ENCODE results near the gene NEU2. TPM values are rescaled to one million over a fixed set of nuclear protein-coding genes. Genes with fewer than 3 reads are reported as not detected.
A peak's percentile ranks its signal among the peaks of the same experiment; 100 is the strongest.

Gene NEU2
- total RNA-seq, 2 experiments from 2014 or later = not detected

DNA sequence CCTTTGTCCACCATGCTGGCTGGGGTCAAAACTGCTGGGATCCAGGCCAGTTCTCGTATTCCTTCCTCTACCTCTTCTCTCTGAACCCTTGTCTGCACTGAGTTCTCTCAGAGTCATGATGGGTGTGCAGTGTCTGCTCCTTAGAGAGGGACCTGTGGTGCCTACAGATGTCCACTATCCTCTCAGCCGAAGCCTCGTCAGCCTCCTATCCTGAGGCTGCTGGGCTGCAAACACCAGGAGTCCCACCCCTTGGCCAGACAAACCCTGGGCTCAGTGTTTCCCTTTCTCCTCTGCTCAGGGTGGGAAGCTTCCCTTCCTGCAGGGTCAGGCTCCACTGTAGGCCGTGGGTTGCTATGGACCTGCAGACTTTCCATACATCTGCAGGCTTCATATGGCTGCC lies 30.0 kb downstream of the NEU2 start:
- peaks cover 1% of the 10 kb centered on the region for H3K9me3 Mint-ChIP-seq
- CTCF ChIA-PET = interaction anchor here (3.8 to 6.4 kb wide), 2 partner anchors 9 to 21 kb away, joined by 24 to 38 read pairs; no protein-coding TSS in a partner anchor

DNA sequence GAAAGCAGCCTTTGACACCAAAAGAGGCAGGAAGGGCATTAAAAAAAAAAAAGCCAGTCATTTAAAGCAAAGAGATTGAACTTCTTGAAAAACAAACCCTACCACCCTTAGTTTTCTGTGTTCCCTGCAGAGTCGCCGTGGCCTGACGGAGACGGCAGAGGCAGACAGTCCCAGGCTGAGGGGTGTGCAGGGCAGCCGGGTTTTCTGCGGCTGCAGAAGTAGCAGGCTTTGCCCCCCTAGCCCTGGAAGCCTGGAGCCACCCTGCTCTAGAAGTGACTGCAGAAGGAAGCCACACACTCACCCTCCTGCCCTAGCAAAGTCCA lies 30.4 kb downstream of the NEU2 start:
- Mint-ChIP-seq H3K27ac (peak overlapping the region; percentile 97), H3K4me1 (ENCODE audit: low read depth) (peaks cover 54% of the 10 kb centered on the region), H3K4me3 (peak overlapping the region; percentile 89), H3K27me3 (no peaks in the 10 kb centered on the region), H3K36me3 (ENCODE audit: low read depth) (peaks cover 19% of the 10 kb centered on the region), H3K9me3 (peaks cover 1% of the 10 kb centered on the region)
- intact Hi-C loops (cut with micrococcal nuclease) = loop anchor here (5.0 kb wide), 2 partner anchors 39 to 189 kb away; partner anchors contain the start of gene ATG16L1
- ATAC-seq (no peak), DNase-seq (peak; percentile 38)
- POLR2A ChIA-PET = interaction anchor here (0.6 to 6.7 kb wide), 2 partner anchors 18 to 37 kb away, joined by 3 to 119 read pairs; no protein-coding TSS in a partner anchor
- CTCF ChIA-PET = interaction anchor here (6.4 kb wide), 1 partner anchor 10 kb away, joined by 38 read pairs; no protein-coding TSS in a partner anchor
- TF ChIP-seq, protein P1, sequence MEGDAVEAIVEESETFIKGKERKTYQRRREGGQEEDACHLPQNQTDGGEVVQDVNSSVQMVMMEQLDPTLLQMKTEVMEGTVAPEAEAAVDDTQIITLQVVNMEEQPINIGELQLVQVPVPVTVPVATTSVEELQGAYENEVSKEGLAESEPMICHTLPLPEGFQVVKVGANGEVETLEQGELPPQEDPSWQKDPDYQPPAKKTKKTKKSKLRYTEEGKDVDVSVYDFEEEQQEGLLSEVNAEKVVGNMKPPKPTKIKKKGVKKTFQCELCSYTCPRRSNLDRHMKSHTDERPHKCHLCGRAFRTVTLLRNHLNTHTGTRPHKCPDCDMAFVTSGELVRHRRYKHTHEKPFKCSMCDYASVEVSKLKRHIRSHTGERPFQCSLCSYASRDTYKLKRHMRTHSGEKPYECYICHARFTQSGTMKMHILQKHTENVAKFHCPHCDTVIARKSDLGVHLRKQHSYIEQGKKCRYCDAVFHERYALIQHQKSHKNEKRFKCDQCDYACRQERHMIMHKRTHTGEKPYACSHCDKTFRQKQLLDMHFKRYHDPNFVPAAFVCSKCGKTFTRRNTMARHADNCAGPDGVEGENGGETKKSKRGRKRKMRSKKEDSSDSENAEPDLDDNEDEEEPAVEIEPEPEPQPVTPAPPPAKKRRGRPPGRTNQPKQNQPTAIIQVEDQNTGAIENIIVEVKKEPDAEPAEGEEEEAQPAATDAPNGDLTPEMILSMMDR (IDR thresholded peaks at IDR 0.05) = no peak

More for the DNA sequence above, 30.0 kb downstream of the NEU2 start:
- intact Hi-C loops (cut with micrococcal nuclease) = loop anchor here (5.0 kb wide), 2 partner anchors 40 to 190 kb away; partner anchors contain the start of gene ATG16L1
- H3K36me3 Mint-ChIP-seq (ENCODE audit: low read depth) = peaks cover 16% of the 10 kb centered on the region
- ATAC-seq = no peak
- peaks cover 50% of the 10 kb centered on the region for H3K4me1 Mint-ChIP-seq (ENCODE audit: low read depth)
- POLR2A ChIA-PET = interaction anchor here (0.6 to 6.7 kb wide), 2 partner anchors 18 to 38 kb away, joined by 3 to 119 read pairs; no protein-coding TSS in a partner anchor
- DNase-seq = no peak
- peak overlapping the region; percentile 89 for H3K4me3 Mint-ChIP-seq
- TF ChIP-seq, protein P1 (IDR thresholded peaks at IDR 0.05) = no peak
- peak overlapping the region; percentile 97 for H3K27ac Mint-ChIP-seq
- H3K27me3 Mint-ChIP-seq = no peaks in the 10 kb centered on the region

DNA sequence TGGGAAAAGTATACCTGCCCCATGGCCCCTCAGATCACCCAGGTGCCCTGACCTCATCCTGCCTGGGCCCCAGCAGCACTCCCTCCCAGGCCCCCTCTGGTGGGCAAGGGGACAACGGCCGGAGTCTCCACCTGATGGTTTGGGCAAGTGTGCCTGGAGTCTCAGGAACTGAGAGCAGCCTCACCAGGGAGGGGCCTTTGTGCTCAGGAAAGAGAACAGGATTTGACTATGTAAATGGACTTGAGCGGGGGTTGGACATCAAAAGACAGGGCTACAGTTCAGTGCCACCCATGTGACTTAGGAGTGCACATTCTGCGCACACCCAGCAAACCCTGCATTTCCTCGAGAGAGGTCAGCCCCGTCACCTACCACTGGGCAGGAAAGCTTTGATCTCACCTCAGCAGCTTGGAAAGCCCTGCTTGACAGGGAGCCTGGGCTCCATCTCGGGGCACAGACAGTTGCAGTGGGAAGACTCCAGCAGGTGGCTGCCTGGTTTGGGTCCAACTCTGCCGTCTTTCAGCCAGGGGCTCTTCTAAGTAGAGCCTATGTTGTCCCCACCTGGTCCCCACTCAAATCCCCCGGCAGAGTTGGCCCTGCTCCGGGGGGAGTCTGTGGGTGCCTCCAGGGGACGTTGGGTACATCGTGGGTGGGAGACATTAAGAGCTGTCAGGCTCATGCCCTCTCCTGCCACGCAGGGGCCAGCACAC lies 30.9 kb downstream of the NEU2 start:
- Mint-ChIP-seq H3K4me3 (peak overlapping the region; percentile 89), H3K9me3 (peaks cover 1% of the 10 kb centered on the region), H3K36me3 (ENCODE audit: low read depth) (peaks cover 19% of the 10 kb centered on the region), H3K4me1 (ENCODE audit: low read depth) (peaks cover 54% of the 10 kb centered on the region), H3K27ac (peak overlapping the region; percentile 97), H3K27me3 (no peaks in the 10 kb centered on the region)
- intact Hi-C loops (cut with micrococcal nuclease) = loop anchor here (5.0 kb wide), 2 partner anchors 39 to 189 kb away; partner anchors contain the start of gene ATG16L1
- POLR2A ChIA-PET = interaction anchor here (0.8 to 6.7 kb wide), 2 partner anchors 17 to 43 kb away, joined by 3 to 119 read pairs; no protein-coding TSS in a partner anchor
- CTCF ChIA-PET = interaction anchor here (6.4 kb wide), 1 partner anchor 10 kb away, joined by 38 read pairs; no protein-coding TSS in a partner anchor
- TF ChIP-seq, protein P1 (IDR thresholded peaks at IDR 0.05) = peak; percentile 31
- DNase-seq (peak; percentile 48), ATAC-seq (peak; percentile 10)

DNA sequence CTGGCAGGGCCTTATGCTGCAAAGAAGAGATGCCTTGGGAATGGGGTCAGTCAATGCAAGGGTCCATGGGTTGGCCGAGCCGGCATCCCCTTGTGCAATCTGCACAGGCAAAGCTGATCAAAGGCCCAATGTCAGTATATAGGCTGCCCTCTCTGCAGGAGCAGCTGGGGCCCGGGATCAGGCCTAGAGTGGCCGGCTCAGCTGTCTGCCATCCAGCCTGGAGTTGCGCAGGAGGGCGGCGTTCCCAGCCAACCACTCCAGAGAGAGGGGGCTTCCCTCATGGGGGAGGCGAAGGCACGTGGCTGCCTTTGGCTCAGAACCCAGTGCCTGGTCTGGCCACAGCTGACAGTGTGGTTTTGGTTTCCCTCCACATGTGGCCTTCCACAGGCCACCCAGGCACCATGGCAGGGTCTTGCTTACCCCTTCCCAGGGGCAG lies 31.5 kb downstream of the NEU2 start:
- Mint-ChIP-seq H3K27ac (peak overlapping the region; percentile 97), H3K9me3 (peaks cover 1% of the 10 kb centered on the region), H3K4me3 (peak overlapping the region; percentile 89), H3K36me3 (ENCODE audit: low read depth) (peaks cover 21% of the 10 kb centered on the region), H3K27me3 (no peaks in the 10 kb centered on the region), H3K4me1 (ENCODE audit: low read depth) (peaks cover 59% of the 10 kb centered on the region)
- ChIA-PET POLR2A (interaction anchor here (0.8 to 6.7 kb wide), 2 partner anchors 16 to 43 kb away, joined by 3 to 119 read pairs; no protein-coding TSS in a partner anchor), CTCF (interaction anchor here (0.9 to 6.4 kb wide), 2 partner anchors 11 to 14 kb away, joined by 3 to 38 read pairs; no protein-coding TSS in a partner anchor)
- TF ChIP-seq, protein P1 (IDR thresholded peaks at IDR 0.05) = no peak
- ATAC-seq = no peak
- intact Hi-C loops (cut with micrococcal nuclease) = loop anchor here (5.0 kb wide), 2 partner anchors 38 to 188 kb away; partner anchors contain the start of gene ATG16L1
- DNase-seq = no peak

All from activated CD8-positive, alpha-beta T cell treated with anti-CD3 and anti-CD28 coated beads for 36 hours (primary cell).